Head of caudate nucleus (tissue), 42 donors: ENCODE measurements around the gene MYH6.
"Not testable (repeated sequence)": the region's sequence is repeated elsewhere in the genome, so short reads cannot be mapped to it uniquely, and the experiment has no call there.

Experiments
- DNase-seq, 42 donors: peaks; one replicate each; pipeline versions ENCODE4 v3.0.0 to v3.0.0-alpha.2; 2020 to 2021; ENCODE audit warnings: mixed read lengths in 7 of 42
- intact Hi-C: fragments of 100-400 bp; cut with DNase I; formaldehyde crosslinking; loops from one replicate; pipeline ENCODE4 v1.15.0; 2022

The MYH6 gene

GRCh38 chr14:23402296-23403138, 5.6 kb downstream of the MYH6 start:
- intact Hi-C loops: no loop called here
- DNase-seq: no peak

GRCh38 chr14:23401291-23401690, 6.8 kb downstream of the MYH6 start:
- intact Hi-C loops: no loop called here
- no peak for DNase-seq

- DNase-seq, intact Hi-C loops: not testable (repeated sequence)
Observed at GRCh38 chr14:23400496-23401149, 7.5 kb downstream of the MYH6 start.

- DNase-seq: no peak
- intact Hi-C loops: no loop called here
Observed at GRCh38 chr14:23399591-23399990, 8.5 kb downstream of the MYH6 start.

GRCh38 chr14:23399136-23399535, 8.9 kb downstream of the MYH6 start:
- DNase-seq: no peak
- intact Hi-C loops: no loop called here

- intact Hi-C loops: no loop called here
- no peak for DNase-seq
Observed at GRCh38 chr14:23398348-23398747, 9.7 kb downstream of the MYH6 start.

- intact Hi-C loops: no loop called here
- DNase-seq: no peak
Observed at GRCh38 chr14:23396781-23397407, 11.2 kb downstream of the MYH6 start.

GRCh38 chr14:23396126-23396525, 11.9 kb downstream of the MYH6 start:
- intact Hi-C loops: no loop called here

GRCh38 chr14:23392613-23393012, 15.5 kb downstream of the MYH6 start:
- DNase-seq: no peak
- intact Hi-C loops: no loop called here

More at GRCh38 chr14:23396126-23396525, 11.9 kb downstream of the MYH6 start:
- DNase-seq: no peak

- DNase-seq, intact Hi-C loops: not testable (repeated sequence)
Observed at GRCh38 chr14:23389871-23390270, 18.2 kb downstream of the MYH6 start.

GRCh38 chr14:23389396-23389795, 18.7 kb downstream of the MYH6 start:
- DNase-seq: no peak
- intact Hi-C loops: no loop called here

- intact Hi-C loops: no loop called here
- DNase-seq: no peak
Observed at GRCh38 chr14:23388996-23389395, 19.1 kb downstream of the MYH6 start.

- no peak for DNase-seq
- intact Hi-C loops: no loop called here
Observed at GRCh38 chr14:23387916-23388882, 19.9 kb downstream of the MYH6 start.

- DNase-seq: no peak
- intact Hi-C loops: no loop called here
Observed at GRCh38 chr14:23386999-23387398, 21.1 kb downstream of the MYH6 start.

GRCh38 chr14:23386266-23386657, 21.8 kb downstream of the MYH6 start:
- intact Hi-C loops, DNase-seq: not testable (repeated sequence)

- no peak for DNase-seq
- intact Hi-C loops: no loop called here
Observed at GRCh38 chr14:23385642-23386265, 22.3 kb downstream of the MYH6 start.

- intact Hi-C loops: no loop called here
- no peak for DNase-seq
Observed at GRCh38 chr14:23385244-23385641, 22.8 kb downstream of the MYH6 start.

GRCh38 chr14:23384364-23385080, 23.6 kb downstream of the MYH6 start:
- no peak for DNase-seq
- intact Hi-C loops: no loop called here
